ENCODE data around the gene GAS2L1.

Gene GAS2L1

DNA sequence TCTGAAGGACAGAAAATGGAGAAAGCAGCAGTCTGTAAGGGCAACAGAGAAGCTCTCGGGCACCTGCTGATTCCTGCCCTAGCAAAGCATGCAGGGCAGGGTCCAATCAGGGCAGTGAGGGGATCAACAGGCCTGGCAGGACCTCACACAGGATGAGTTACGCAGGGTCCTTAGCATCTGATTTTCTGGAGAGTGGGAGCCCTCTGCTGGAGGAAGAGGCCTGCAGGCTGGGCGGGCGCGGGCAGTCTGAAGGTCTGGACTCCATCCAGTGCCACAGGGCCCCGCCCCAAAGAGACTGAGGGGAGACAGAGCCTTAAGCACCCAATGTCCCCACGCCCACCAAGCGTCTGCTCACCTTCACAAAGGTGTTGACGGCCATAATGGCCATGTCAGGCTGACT, 53.0 kb downstream of the GAS2L1 start:
- TF ChIP-seq, protein P1, sequence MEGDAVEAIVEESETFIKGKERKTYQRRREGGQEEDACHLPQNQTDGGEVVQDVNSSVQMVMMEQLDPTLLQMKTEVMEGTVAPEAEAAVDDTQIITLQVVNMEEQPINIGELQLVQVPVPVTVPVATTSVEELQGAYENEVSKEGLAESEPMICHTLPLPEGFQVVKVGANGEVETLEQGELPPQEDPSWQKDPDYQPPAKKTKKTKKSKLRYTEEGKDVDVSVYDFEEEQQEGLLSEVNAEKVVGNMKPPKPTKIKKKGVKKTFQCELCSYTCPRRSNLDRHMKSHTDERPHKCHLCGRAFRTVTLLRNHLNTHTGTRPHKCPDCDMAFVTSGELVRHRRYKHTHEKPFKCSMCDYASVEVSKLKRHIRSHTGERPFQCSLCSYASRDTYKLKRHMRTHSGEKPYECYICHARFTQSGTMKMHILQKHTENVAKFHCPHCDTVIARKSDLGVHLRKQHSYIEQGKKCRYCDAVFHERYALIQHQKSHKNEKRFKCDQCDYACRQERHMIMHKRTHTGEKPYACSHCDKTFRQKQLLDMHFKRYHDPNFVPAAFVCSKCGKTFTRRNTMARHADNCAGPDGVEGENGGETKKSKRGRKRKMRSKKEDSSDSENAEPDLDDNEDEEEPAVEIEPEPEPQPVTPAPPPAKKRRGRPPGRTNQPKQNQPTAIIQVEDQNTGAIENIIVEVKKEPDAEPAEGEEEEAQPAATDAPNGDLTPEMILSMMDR (IDR thresholded peaks at IDR 0.05; ENCODE audit: low read length, missing control alignments): peak; percentile 78
- H3K4me3 ChIP-seq (replicated peaks; ENCODE audit: low read depth, low read length): no peak overlapping the region
- peak; percentile 72 for DNase-seq (ENCODE audit: low read depth)

Measured in fibroblast of pulmonary artery (primary cell).